K562 (cell line): ENCODE results near the gene RTCA. TPM values are rescaled to one million over a fixed set of nuclear protein-coding genes. Genes with fewer than 3 reads are reported as not detected.

Experiments used
- ATAC-seq: fragments of 200-7000 bp; cut with Tn5 transposase; 3 replicates; pipeline ENCODE4 v1.9.1; 2020; ENCODE audit warnings: moderate library complexity
- BruUV-seq: library from RNA; stranded (reverse); fragments of 400-500 nt; replicated peaks from 2 replicates; lab custom pipeline; 2021; lab: Mats Ljungman, UMichigan
- CTCF ChIA-PET: fragments of 300-600 bp; formaldehyde crosslinking; extraction: SDS; loops from one replicate; lab custom pipeline; 2021; ENCODE audit warnings: low intra/inter-chr PET ratio; lab: Yijun Ruan, JAX
- POLR2A ChIA-PET: fragments of 300-600, 350-650 bp; sonication (Branson Sonifier 250); formaldehyde crosslinking; extraction: SDS; loops from one replicate; lab custom pipeline; 2021; ENCODE audit warnings: antibody characterized with exemption, inconsistent platforms; lab: Yijun Ruan, JAX
- DNase-seq, 4 experiments: peaks; one replicate each; pipeline versions ENCODE4 v3.0.0 to v3.0.0-alpha.2; 2011 to 2018; ENCODE audit warnings: low spot score in 3 of 4, mixed read lengths in 3 of 4; ENCODE audit errors: extremely low read depth in 1 of 4
- FAIRE-seq: peaks from 2 replicates; lab custom pipeline; 2011; peaks lifted over from hg19 to GRCh38; lab: Jason Lieb, UNC
- H2AFZ ChIP-seq: 2 replicates; pipeline ENCODE4 v1.6.0; 2011; ENCODE audit warnings: low read depth, low read length, control low read depth, inconsistent platforms
- H3K27ac ChIP-seq: fragments of 200-600 bp; 3 replicates; pipeline ENCODE4 v1.8.0; 2011; ENCODE audit warnings: low read depth, mild to moderate bottlenecking, control low read depth, inconsistent platforms, low read length, moderate library complexity, mixed read lengths; ENCODE audit errors: extremely low read depth
- H3K27me3 ChIP-seq, 2 experiments: fragments of 300-600 bp in 1 of 2; 2 replicates in 1 of 2; 3 replicates in 1 of 2; pipeline versions ENCODE4 v1.6.0 to v1.8.0; 2011; ENCODE audit warnings: inconsistent platforms in 2 of 2, low read length in 2 of 2, mild to moderate bottlenecking in 1 of 2, mixed read lengths in 1 of 2, moderate library complexity in 1 of 2; ENCODE audit not compliant: control insufficient read depth in 2 of 2, insufficient read depth in 2 of 2
- H3K36me3 ChIP-seq: fragments of 300-600 bp; 3 replicates; pipeline ENCODE4 v1.8.0; 2011; ENCODE audit warnings: mild to moderate bottlenecking, low read length, inconsistent platforms; ENCODE audit not compliant: control insufficient read depth, insufficient read depth
- H3K4me1 ChIP-seq, 2 experiments: fragments of 200-600 bp in 1 of 2; replicated peaks in 1 of 2; 2 replicates in 1 of 2; 3 replicates in 1 of 2; pipeline versions ENCODE4 v1.5.1 to v1.8.0; 2011; ENCODE audit warnings: inconsistent platforms in 2 of 2, low read length in 2 of 2, mild to moderate bottlenecking in 1 of 2, mixed read lengths in 1 of 2, moderate library complexity in 1 of 2; ENCODE audit not compliant: control insufficient read depth in 2 of 2, insufficient read depth in 2 of 2
- H3K4me2 ChIP-seq: 2 replicates; pipeline ENCODE4 v1.6.1; 2011; ENCODE audit warnings: low read length, control low read depth, inconsistent platforms, mixed read lengths; ENCODE audit not compliant: insufficient read depth
- H3K4me3 ChIP-seq: fragments of 200-600 bp; sonication (generic), shearing (Covaris generic); 2 replicates; pipeline ENCODE4 v1.5.1; 2016; ENCODE audit warnings: control low read depth, inconsistent platforms
- H3K79me2 ChIP-seq: fragments of 200-600 bp; 3 replicates; pipeline ENCODE4 v1.8.0; 2011; ENCODE audit warnings: low read length, inconsistent platforms; ENCODE audit not compliant: control insufficient read depth, insufficient read depth
- H3K9ac ChIP-seq, 2 experiments: 2 replicates each; pipeline versions ENCODE4 v1.6.0 to v1.6.1; 2011; ENCODE audit warnings: low read depth in 2 of 2, low read length in 2 of 2, control low read depth in 1 of 2, inconsistent platforms in 1 of 2, mild to moderate bottlenecking in 1 of 2, mixed read lengths in 1 of 2; ENCODE audit not compliant: insufficient read depth in 1 of 2
- H3K9me1 ChIP-seq: one replicate; pipeline ENCODE4 v1.6.0; 2011; ENCODE audit warnings: inconsistent platforms, mild to moderate bottlenecking, low read length, moderate library complexity; ENCODE audit not compliant: control insufficient read depth, insufficient read depth
- H3K9me3 ChIP-seq: replicated peaks from 2 replicates; pipeline ENCODE4 v1.5.1; 2011; ENCODE audit warnings: low read depth, low read length, inconsistent platforms; ENCODE audit not compliant: control insufficient read depth, insufficient read depth
- H4K20me1 ChIP-seq: replicated peaks from 2 replicates; pipeline ENCODE4 v1.6.1; 2011; ENCODE audit warnings: low read length, inconsistent platforms, mixed read lengths; ENCODE audit not compliant: control insufficient read depth, insufficient read depth
- ATF7 ChIP-seq: fragments of 450-650 bp; IDR thresholded peaks from 2 replicates; pipeline ENCODE4 v1.7.1; 2014; ENCODE audit warnings: mild to moderate bottlenecking, moderate library complexity
- E2F6 ChIP-seq, 2 experiments: IDR thresholded peaks; 2 replicates each; pipeline ENCODE4 v1.6.1; 2011; ENCODE audit warnings: borderline replicate concordance in 1 of 2, control low read depth in 1 of 2, low read depth in 1 of 2, low read length in 1 of 2, mild to moderate bottlenecking in 1 of 2, mixed read lengths in 1 of 2, moderate library complexity in 1 of 2; ENCODE audit not compliant: insufficient read depth in 1 of 2, insufficient read length in 1 of 2, poor library complexity in 1 of 2, severe bottlenecking in 1 of 2; ENCODE audit errors: extremely low read depth in 1 of 2
- ESRRA ChIP-seq: fragments of 450-650 bp; IDR thresholded peaks from 2 replicates; pipeline ENCODE4 v1.6.1; 2014; ENCODE audit warnings: low read depth, mild to moderate bottlenecking, moderate library complexity, borderline replicate concordance
- HMG20A ChIP-seq: fragments of 450-650 bp; formaldehyde crosslinking; conservative IDR thresholded peaks from 2 replicates; pipeline ENCODE4 v1.4.0; 2020; ENCODE audit warnings: mild to moderate bottlenecking, mixed read lengths
- MXD1 ChIP-seq: fragments of 250-450 bp; sonication (Bioruptor Pico); IDR thresholded peaks from 2 replicates; pipeline ENCODE4 v1.8.0; 2021; ENCODE audit warnings: borderline replicate concordance, mild to moderate bottlenecking, moderate library complexity; ENCODE audit not compliant: poor library complexity, severe bottlenecking
- NCOA1 ChIP-seq: fragments of 450-650 bp; IDR thresholded peaks from 2 replicates; pipeline ENCODE4 v1.6.1; 2016; ENCODE audit warnings: low read depth
- RBBP5 ChIP-seq: fragments of 200-600 bp; sonication (generic); IDR thresholded peaks from 2 replicates; pipeline ENCODE4 v1.6.1; 2012; ENCODE audit warnings: borderline replicate concordance, mild to moderate bottlenecking, low read length, control low read depth, inconsistent platforms; ENCODE audit not compliant: insufficient read depth, poor library complexity, severe bottlenecking
- TRIM28 ChIP-seq: fragments of 450-650 bp; IDR thresholded peaks from 2 replicates; pipeline ENCODE4 v1.6.1; 2017
- ZNF121 ChIP-seq: sonication (generic); formaldehyde crosslinking; conservative IDR thresholded peaks from 2 replicates; pipeline ENCODE4 v1.8.0; 2022; ENCODE audit warnings: missing genetic modification reagents
- ZNF280A ChIP-seq: fragments of 450-650 bp; IDR thresholded peaks from 2 replicates; pipeline ENCODE4 v1.6.1; 2018; ENCODE audit warnings: mild to moderate bottlenecking, low read depth; ENCODE audit not compliant: partially characterized antibody
- ZNF717 ChIP-seq: fragments of 250-450 bp; sonication (Bioruptor Pico); IDR thresholded peaks from 2 replicates; pipeline ENCODE4 v1.5.0; 2021
- WGBS: fragments of 100-300 bp; shearing (Covaris generic); methylation state at CpG from one replicate; pipeline ENCODE4 v1.1.6; 2016; ENCODE audit warnings: low coverage, mixed read lengths; ENCODE audit not compliant: insufficient coverage; ENCODE audit errors: missing lambda C conversion rate; 5-methylcytosine and 5-hydroxymethylcytosine counted together
- in situ Hi-C: fragments of 300-500 bp; cut with MboI; formaldehyde crosslinking; loops from 4 replicates; pipeline ENCODE4 v1.15.0; 2018; ENCODE audit warnings: inconsistent platforms, mixed read lengths
- intact Hi-C: fragments of 100-400 bp; cut with micrococcal nuclease; formaldehyde crosslinking; loops from 2 replicates; pipeline ENCODE4 v1.14.2; 2022
- polyA plus RNA-seq, 8 experiments: library from polyadenylated mRNA; depleted of rRNA in 4 of 8; stranded (reverse) in 5 of 8; unstranded in 3 of 8; fragments of >200 nt; fragmentation: Nextera tagmentation in 2 of 8; fragmentation: Illumina TruSeq in 1 of 8; extraction: Ambion mirVana in 2 of 8; extraction: Trizol in 1 of 8; gene quantifications; 2 replicates each; pipeline versions ENCODE4 v1.2.1 to v1.2.3, GENCODE V29; 2011 to 2014; ENCODE audit warnings: inconsistent platforms in 1 of 8, missing spikeins in 1 of 8
- total RNA-seq, 7 experiments: library from RNA; depleted of rRNA in 6 of 7; stranded (reverse); fragments of >200 nt in 6 of 7; fragmentation: Illumina TruSeq in 2 of 7; extraction: Trizol in 2 of 7; gene quantifications; 2 replicates each; pipeline versions ENCODE4 v1.2.1 to v1.2.3, GENCODE V29; 2011 to 2021; ENCODE audit warnings: low replicate concordance in 1 of 7
- TF ChIP-seq, protein P1 (sequence below): sonication (generic); formaldehyde crosslinking; IDR thresholded peaks from 2 replicates; pipeline ENCODE4 v1.8.0; 2022; ENCODE audit warnings: mild to moderate bottlenecking, missing genetic modification reagents

Gene RTCA
- total and polyA plus RNA-seq, 9 of the 15 experiments (the other 6 are each of a cell fraction or from before 2014, with no cell fraction given): 11.6 to 57.2 (median 43.2) TPM

GRCh38 chr1:100234432-100234831 lies 31.6 kb upstream of the RTCA start:
- H3K4me1 ChIP-seq: no peaks in the 10 kb centered on the region
- H3K9ac ChIP-seq: no peak overlapping the region
- ATAC-seq (no peak), FAIRE-seq (no peak), DNase-seq (no peak)
- H3K27ac ChIP-seq: no peak overlapping the region
- no TSS peak for BruUV-seq
- H3K4me2 ChIP-seq: no peak overlapping the region
- H3K27me3 ChIP-seq: no peaks in the 10 kb centered on the region
- H2AFZ ChIP-seq: no peak overlapping the region
- CTCF ChIA-PET: no interaction called here
- POLR2A ChIA-PET: interaction anchor here (0.6 to 1.3 kb wide), 2 partner anchors 12 to 16 kb away, joined by 3 read pairs; partner anchors contain the start of gene DBT
- H3K36me3 ChIP-seq: peaks cover 74% of the 10 kb centered on the region
- H3K9me1 ChIP-seq: no peaks in the 10 kb centered on the region
- in situ Hi-C loops (no loop called here), intact Hi-C loops (no loop called here)
- H3K9me3 ChIP-seq: no peaks in the 10 kb centered on the region
- TF ChIP-seq ZNF280A: no peak
- no peak for TF ChIP-seq MXD1 (CRISPR knock-in tag)
- no peak for TF ChIP-seq HMG20A (CRISPR knock-in tag)
- TF ChIP-seq ZNF717 (CRISPR knock-in tag): no peak
- no peak for TF ChIP-seq ZNF121 (CRISPR knock-in tag)
- TF ChIP-seq TRIM28: no peak
- no peak for TF ChIP-seq ESRRA
- TF ChIP-seq E2F6 (IDR thresholded peaks at IDR 0.05; ENCODE audit: borderline replicate concordance in 1 of 2, extremely low read depth in 1 of 2, insufficient read depth in 1 of 2, insufficient read length in 1 of 2, low read depth in 1 of 2, low read length in 1 of 2, poor library complexity in 1 of 2, severe bottlenecking in 1 of 2): no peak
- TF ChIP-seq RBBP5: no peak
- TF ChIP-seq NCOA1: no peak
- TF ChIP-seq, protein P1, sequence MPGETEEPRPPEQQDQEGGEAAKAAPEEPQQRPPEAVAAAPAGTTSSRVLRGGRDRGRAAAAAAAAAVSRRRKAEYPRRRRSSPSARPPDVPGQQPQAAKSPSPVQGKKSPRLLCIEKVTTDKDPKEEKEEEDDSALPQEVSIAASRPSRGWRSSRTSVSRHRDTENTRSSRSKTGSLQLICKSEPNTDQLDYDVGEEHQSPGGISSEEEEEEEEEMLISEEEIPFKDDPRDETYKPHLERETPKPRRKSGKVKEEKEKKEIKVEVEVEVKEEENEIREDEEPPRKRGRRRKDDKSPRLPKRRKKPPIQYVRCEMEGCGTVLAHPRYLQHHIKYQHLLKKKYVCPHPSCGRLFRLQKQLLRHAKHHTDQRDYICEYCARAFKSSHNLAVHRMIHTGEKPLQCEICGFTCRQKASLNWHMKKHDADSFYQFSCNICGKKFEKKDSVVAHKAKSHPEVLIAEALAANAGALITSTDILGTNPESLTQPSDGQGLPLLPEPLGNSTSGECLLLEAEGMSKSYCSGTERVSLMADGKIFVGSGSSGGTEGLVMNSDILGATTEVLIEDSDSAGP (CRISPR knock-in tag): no peak
- no peak for TF ChIP-seq ATF7
- no peaks in the 10 kb centered on the region for H3K79me2 ChIP-seq
- no peak overlapping the region for H3K4me3 ChIP-seq
- no peaks in the 10 kb centered on the region for H4K20me1 ChIP-seq
- 50% methylated on average over 1 of the region's 1 CpG for WGBS
